ENCODE data around the gene OVAAL.

DNA sequence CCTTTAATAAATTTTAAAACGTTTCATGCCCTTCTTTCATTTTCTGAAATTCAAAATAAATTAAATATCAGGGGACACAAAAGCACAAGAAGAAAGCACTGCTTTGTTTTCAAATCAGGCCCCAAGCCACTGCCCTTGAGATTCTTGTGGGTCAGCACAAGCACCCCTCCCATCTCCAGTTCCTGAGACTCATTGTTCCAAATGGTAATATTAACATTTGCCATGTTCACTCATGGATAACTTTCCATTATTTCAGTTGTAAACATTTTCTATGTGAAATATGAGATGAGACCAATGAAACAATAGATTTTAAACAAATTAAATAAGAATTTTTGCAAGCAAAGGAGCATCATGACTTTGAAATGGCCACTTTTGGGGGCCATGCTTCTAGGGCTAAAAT, 7.7 kb downstream of the OVAAL start:
- no peak for TF ChIP-seq CTCF (conservative IDR thresholded peaks at IDR 0.05)
- TF ChIP-seq EZH2 (IDR thresholded peaks at IDR 0.05; ENCODE audit: low read depth) = no peak
